ENCODE data around the gene LRRC8E. TPM values are rescaled to one million over a fixed set of nuclear protein-coding genes. Genes with fewer than 3 reads are reported as not detected.

LRRC8E gene
- total RNA-seq (2021; fragmentation: NEBNext Ultra II Directional; extraction: Animal tissue kit (Norgen Biotek cat#: 25700)) = 2.9 and 3.4 TPM in 2 replicates
- 2.7 and 2.8 TPM in 2 replicates for polyA plus RNA-seq (2011; rRNA removed)
- polyA plus RNA-seq (2011; cell fraction: cytosol; rRNA removed) = 2.2 TPM
- polyA plus RNA-seq (2011; cell fraction: nucleus; rRNA removed) = 3.0 TPM
- 2.2 to 3.0 TPM (median 2.6 TPM) in 4 replicates for polyA plus RNA-seq (2012, experiment 1 of 2)
- 2.1 TPM for polyA plus RNA-seq (2012, experiment 2 of 2)
- polyA plus RNA-seq (2013, experiment 1 of 2) = 5.0 TPM
- 4.7 TPM for polyA plus RNA-seq (2013, experiment 2 of 2)
- 4.8 and 4.9 TPM in 2 replicates for polyA minus RNA-seq (2011; rRNA and poly(A)+ RNA removed)
- 1.6 TPM for polyA minus RNA-seq (2011; cell fraction: cytosol; rRNA and poly(A)+ RNA removed)
- polyA minus RNA-seq (2011; cell fraction: nucleus; rRNA and poly(A)+ RNA removed) = 3.2 TPM
- long read RNA-seq, experiment 1, partial matches to known transcripts = 0 of 4 reads
- long read RNA-seq, experiment 1, other reads (novel, unspliced or antisense) = 3 of 4 reads
- long read RNA-seq, experiment 2, partial matches to known transcripts = 0 of 5 reads
- long read RNA-seq, experiment 2, other reads (novel, unspliced or antisense) = 4 of 5 reads

- no peak within 1 kb of the TSS for H2BK12ac ChIP-seq (ENCODE audit: low read depth, low read length)
Observed at GRCh38 chr19:7888145-7888825, at the start of gene LRRC8E. Gene LRRC8E, plus strand, starts transcription at chr19:7888510. Its CDS starts 7,094 bp downstream, at chr19:7895604.

More at GRCh38 chr19:7888145-7888825, at the start of gene LRRC8E:
- Histone ChIP-seq H2BK5ac (ENCODE audit: low read depth, low read length) (peak within 1 kb of the TSS; percentile 16; the same call in 1 of the 2 replicates), H3K4me3 (ENCODE audit: extremely low read depth in 1 of 4, insufficient read depth in 2 of 4, low read depth in 3 of 4, low read length in 4 of 4) (peak within 1 kb of the TSS; percentile 51 to 69 (median 57)), H3K9me3 (ENCODE audit: insufficient read depth in 2 of 2, low read depth in 1 of 2, low read length in 1 of 2) (no peaks in the 10 kb centered on the region), H3K36me3 (ENCODE audit: control insufficient read depth in 2 of 4, insufficient read depth in 4 of 4, low read length in 3 of 4) (no peaks in the 10 kb centered on the region), H4K5ac (ENCODE audit: insufficient read length, low read depth, low read length) (no peak within 1 kb of the TSS), H2AFZ (ENCODE audit: low read length) (peak within 1 kb of the TSS; percentile 93; the same call in 1 of the 2 replicates), H3K23me2 (ENCODE audit: low read depth, low read length) (peaks cover 5% of the 10 kb centered on the region; the same call in 1 of the 2 replicates), H3K4me1 (replicated peaks in 1 of 4; ENCODE audit: control insufficient read depth in 3 of 4, insufficient read depth in 4 of 4, low read length in 3 of 4) (peaks cover 0 to 7% (median 5%) of the 10 kb centered on the region in 4 experiments; a peak in 4 of 7 replicates), H3K56ac (replicated peaks; ENCODE audit: insufficient read length, low read depth, low read length) (no peak within 1 kb of the TSS), H4K20me1 (replicated peaks in 1 of 2; ENCODE audit: control insufficient read depth in 1 of 2, insufficient read depth in 2 of 2, low read length in 2 of 2) (no peaks in the 10 kb centered on the region), H3K18ac (ENCODE audit: extremely low read depth, low read length) (peak within 1 kb of the TSS; percentile 78; the same call in 1 of the 2 replicates), H3K4me2 (ENCODE audit: insufficient read depth in 1 of 2, low read depth in 2 of 2, low read length in 2 of 2) (peak within 1 kb of the TSS; percentile 55 to 73), H4K91ac (replicated peaks; ENCODE audit: insufficient read length, low read length) (no peak within 1 kb of the TSS), H3K14ac (ENCODE audit: insufficient read length) (no peak within 1 kb of the TSS), H3K27me3 (replicated peaks in 1 of 4; ENCODE audit: control insufficient read depth in 3 of 4, extremely low read depth in 1 of 4, insufficient read depth in 3 of 4, low read length in 3 of 4) (peaks cover 0 to 4% (median 3%) of the 10 kb centered on the region in 4 experiments; a peak in 4 of 7 replicates), H2AK5ac (ENCODE audit: low read depth, low read length) (no peak within 1 kb of the TSS), H3K9ac (replicated peaks in 1 of 4; ENCODE audit: extremely low read depth in 1 of 4, low read depth in 3 of 4, low read length in 3 of 4) (no peak within 1 kb of the TSS; a peak in 1 of 7 replicates), H2BK15ac (ENCODE audit: low read length) (no peak within 1 kb of the TSS; the same call in 1 of the 2 replicates), H3K79me2 (ENCODE audit: control insufficient read depth in 1 of 2, insufficient read depth in 2 of 2, low read length in 2 of 2) (no peaks in the 10 kb centered on the region), H3K79me1 (ENCODE audit: low read depth, low read length) (no peaks in the 10 kb centered on the region), H2BK20ac (ENCODE audit: low read length) (no peak within 1 kb of the TSS), H4K8ac (ENCODE audit: extremely low read depth, insufficient read depth, low read length) (peak within 1 kb of the TSS; percentile 71), H3K4ac (replicated peaks; ENCODE audit: insufficient read length, low read depth, low read length) (no peak within 1 kb of the TSS), H3K27ac (ENCODE audit: low read depth, low read length) (no peak within 1 kb of the TSS), H2BK120ac (replicated peaks; ENCODE audit: low read depth, low read length) (no peak within 1 kb of the TSS), H3K23ac (ENCODE audit: insufficient read length) (no peak within 1 kb of the TSS)
- CTCF ChIA-PET (ENCODE audit: partially characterized antibody) = interaction anchor here (1.0 to 3.2 kb wide), 8 partner anchors 12 to 309 kb away, joined by 3 to 21 read pairs (median 4); no protein-coding TSS in a partner anchor
- peak in 1 of 2 experiments; percentile 92 for DNase-seq (ENCODE audit: low read depth in 1 of 2, low spot score in 2 of 2)
- TF ChIP-seq KDM4A (IDR thresholded peaks at IDR 0.05; ENCODE audit: low read depth, low read length, severe bottlenecking) (peak; percentile 69), CREB1 (IDR thresholded peaks at IDR 0.05) (peak; percentile 21; the same call in 1 of the 2 replicates), JUND (IDR thresholded peaks at IDR 0.05; ENCODE audit: low read length) (peak; percentile 61), TCF12 (IDR thresholded peaks at IDR 0.05; ENCODE audit: low read depth, low read length) (no peak), ASH2L (IDR thresholded peaks at IDR 0.05; ENCODE audit: low read length) (peak; percentile 7), RAD21 (IDR thresholded peaks at IDR 0.05 in 1 of 2, conservative IDR thresholded peaks at IDR 0.05 in 1 of 2; ENCODE audit: low read depth in 2 of 2, low read length in 2 of 2) (no peak), EZH2 (IDR thresholded peaks at IDR 0.05; ENCODE audit: low read depth, low read length, severe bottlenecking) (no peak), SP2 (IDR thresholded peaks at IDR 0.05; ENCODE audit: low read length) (no peak)
- WGBS, 2 experiments (ENCODE audit: extremely low coverage in 1 of 2, insufficient coverage in 1 of 2, insufficient read length in 1 of 2, insufficient replicate concordance in 2 of 2, low coverage in 1 of 2, low lambda C conversion rate in 2 of 2, missing lambda C conversion rate in 1 of 2) = 12% methylated on average over 41 of the region's 53 CpGs; no CpG with 5 or more reads in 1 of the 2 experiments
- POLR2A ChIA-PET (ENCODE audit: partially characterized antibody) = interaction anchor here (1.0 to 1.9 kb wide), 9 partner anchors 9 to 41 kb away, joined by 3 to 9 read pairs (median 4); partner anchors contain the start of gene PRR36
- FAIRE-seq = no peak

All from H1 (cell line).